ENCODE data around the gene HOXA2. TPM values are rescaled to one million over a fixed set of nuclear protein-coding genes. Genes with fewer than 3 reads are reported as not detected.
A peak's percentile ranks its signal among the peaks of the same experiment; 100 is the strongest.

HOXA2 gene
- total and polyA plus RNA-seq, 2 donors (not counting 1 experiment from before 2014, with no cell fraction given), result 1.3 to 2.6 TPM

DNA sequence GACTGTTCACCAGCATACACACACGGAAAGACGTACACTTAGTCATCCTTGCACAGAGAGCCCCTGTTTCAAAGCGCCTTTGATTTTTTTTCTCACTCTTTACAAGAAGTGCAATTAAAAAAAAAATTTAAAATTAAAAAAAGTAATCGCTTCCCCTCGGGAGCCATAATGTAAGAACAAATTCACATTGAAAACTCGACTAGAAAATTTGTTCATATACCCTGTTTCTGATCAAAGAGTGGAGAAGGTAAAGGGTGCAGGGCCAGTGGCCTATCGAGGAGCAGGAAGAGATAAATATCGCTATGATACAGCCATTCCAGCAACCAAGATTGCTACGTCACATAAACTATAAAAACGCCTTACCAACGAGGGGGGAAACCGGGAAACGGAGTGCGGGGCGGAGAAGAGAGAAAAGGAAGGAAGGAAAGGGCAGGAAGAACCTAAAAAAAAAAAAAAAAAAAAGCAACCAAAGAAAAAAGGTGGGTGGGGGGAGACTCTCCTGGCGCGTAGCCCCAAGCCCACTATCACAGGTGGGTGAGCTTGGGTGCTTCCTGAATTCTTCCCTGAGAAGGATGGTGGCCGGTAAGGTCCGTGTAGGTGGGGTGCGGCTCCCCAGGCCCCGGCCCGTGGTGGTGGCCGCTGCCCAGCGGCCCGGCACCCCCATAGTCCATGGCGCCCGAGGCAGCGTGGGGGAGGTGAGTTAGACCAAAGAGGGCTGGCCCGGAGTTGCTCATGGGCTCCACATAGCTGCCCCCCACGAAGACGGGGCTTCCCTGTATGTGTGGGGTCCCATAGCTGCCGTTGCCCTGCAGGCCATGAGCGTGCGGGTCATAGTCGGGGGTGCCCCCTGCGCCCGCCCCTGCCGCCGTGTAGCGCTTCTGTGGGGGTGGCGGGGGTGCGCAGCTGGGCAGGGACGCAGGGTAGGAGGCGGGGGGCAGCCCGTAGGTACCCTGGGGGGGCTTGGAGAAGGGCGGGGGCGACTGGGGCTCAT is 5.2 kb upstream of the HOXA2 start:
- H3K9ac ChIP-seq (ENCODE audit: insufficient read depth, low read length), result peak overlapping the region; percentile 76
- peak overlapping the region; percentile 89 for H3K4me2 ChIP-seq (ENCODE audit: extremely low read depth, insufficient read depth, low read length)
- H4K20me1 ChIP-seq (ENCODE audit: control insufficient read depth, extremely low read depth, insufficient read depth, low read length), result no peaks in the 10 kb centered on the region
- peaks cover 36% of the 10 kb centered on the region for H3K4me1 ChIP-seq (ENCODE audit: control insufficient read depth, extremely low read depth, insufficient read depth, low read length)
- no peaks in the 10 kb centered on the region for H3K36me3 ChIP-seq (ENCODE audit: control insufficient read depth, insufficient read depth, low read length)
- H3K79me2 ChIP-seq (ENCODE audit: control insufficient read depth, insufficient read depth, low read length), result peaks cover 64% of the 10 kb centered on the region
- no peaks in the 10 kb centered on the region for H3K27me3 ChIP-seq (ENCODE audit: control insufficient read depth, insufficient read depth, low read length)
- DNase-seq (ENCODE audit: low read depth in 2 of 2), result peak; percentile 74 to 80
- peak overlapping the region; percentile 46 to 92 (median 47) for H3K4me3 ChIP-seq (replicated peaks in 1 of 4; ENCODE audit: control extremely low read depth in 1 of 4, insufficient read depth in 1 of 4, low read depth in 3 of 4, low read length in 4 of 4)
- H2AFZ ChIP-seq (ENCODE audit: low read length), result no peak overlapping the region
- H3K9me3 ChIP-seq (ENCODE audit: control insufficient read depth, insufficient read depth, low read depth, low read length), result no peaks in the 10 kb centered on the region
- TF ChIP-seq, protein P1, sequence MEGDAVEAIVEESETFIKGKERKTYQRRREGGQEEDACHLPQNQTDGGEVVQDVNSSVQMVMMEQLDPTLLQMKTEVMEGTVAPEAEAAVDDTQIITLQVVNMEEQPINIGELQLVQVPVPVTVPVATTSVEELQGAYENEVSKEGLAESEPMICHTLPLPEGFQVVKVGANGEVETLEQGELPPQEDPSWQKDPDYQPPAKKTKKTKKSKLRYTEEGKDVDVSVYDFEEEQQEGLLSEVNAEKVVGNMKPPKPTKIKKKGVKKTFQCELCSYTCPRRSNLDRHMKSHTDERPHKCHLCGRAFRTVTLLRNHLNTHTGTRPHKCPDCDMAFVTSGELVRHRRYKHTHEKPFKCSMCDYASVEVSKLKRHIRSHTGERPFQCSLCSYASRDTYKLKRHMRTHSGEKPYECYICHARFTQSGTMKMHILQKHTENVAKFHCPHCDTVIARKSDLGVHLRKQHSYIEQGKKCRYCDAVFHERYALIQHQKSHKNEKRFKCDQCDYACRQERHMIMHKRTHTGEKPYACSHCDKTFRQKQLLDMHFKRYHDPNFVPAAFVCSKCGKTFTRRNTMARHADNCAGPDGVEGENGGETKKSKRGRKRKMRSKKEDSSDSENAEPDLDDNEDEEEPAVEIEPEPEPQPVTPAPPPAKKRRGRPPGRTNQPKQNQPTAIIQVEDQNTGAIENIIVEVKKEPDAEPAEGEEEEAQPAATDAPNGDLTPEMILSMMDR (conservative IDR thresholded peaks at IDR 0.05 in 1 of 2, IDR thresholded peaks at IDR 0.05 in 1 of 2; ENCODE audit: low read depth in 1 of 2, low read length in 2 of 2), result no peak
- TF ChIP-seq EZH2 (IDR thresholded peaks at IDR 0.05; ENCODE audit: low read length, missing control alignments), result no peak
- H3K27ac ChIP-seq (ENCODE audit: insufficient read depth, low read length), result peak overlapping the region; percentile 95

DNA sequence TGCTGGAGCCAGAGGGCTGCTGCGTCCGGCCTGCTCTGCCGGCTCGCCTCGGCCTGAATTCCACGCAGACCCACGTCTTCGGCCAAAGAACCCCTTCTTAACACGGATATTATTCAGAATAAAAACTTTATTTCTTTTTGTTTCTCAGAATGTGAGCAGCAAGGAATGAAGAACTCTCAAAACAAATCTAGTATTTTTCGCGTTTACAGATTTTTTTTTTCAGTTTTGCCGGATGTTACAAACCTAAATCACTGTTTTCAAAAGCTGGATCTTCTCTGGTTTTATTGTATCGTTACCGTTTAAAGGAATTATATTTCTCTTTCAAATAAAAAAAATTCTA is 4.4 kb upstream of the HOXA2 start:
- Histone ChIP-seq H3K4me3 (replicated peaks in 1 of 4; ENCODE audit: control extremely low read depth in 1 of 4, insufficient read depth in 1 of 4, low read depth in 3 of 4, low read length in 4 of 4) (peak overlapping the region; percentile 38 to 92 (median 43)), H3K27ac (ENCODE audit: insufficient read depth, low read length) (peak overlapping the region; percentile 95)

More for the DNA sequence above, 4.4 kb upstream of the HOXA2 start:
- H3K9me3 ChIP-seq (ENCODE audit: control insufficient read depth, insufficient read depth, low read depth, low read length), result no peaks in the 10 kb centered on the region
- no peak overlapping the region for H2AFZ ChIP-seq (ENCODE audit: low read length)
- no peak for DNase-seq (ENCODE audit: low read depth in 2 of 2)
- H3K4me2 ChIP-seq (ENCODE audit: extremely low read depth, insufficient read depth, low read length), result peak overlapping the region; percentile 76
- peaks cover 63% of the 10 kb centered on the region for H3K79me2 ChIP-seq (ENCODE audit: control insufficient read depth, insufficient read depth, low read length)
- no peaks in the 10 kb centered on the region for H4K20me1 ChIP-seq (ENCODE audit: control insufficient read depth, extremely low read depth, insufficient read depth, low read length)
- no peaks in the 10 kb centered on the region for H3K27me3 ChIP-seq (ENCODE audit: control insufficient read depth, insufficient read depth, low read length)
- TF ChIP-seq EZH2 (IDR thresholded peaks at IDR 0.05; ENCODE audit: low read length, missing control alignments), result no peak
- TF ChIP-seq, protein P1 (conservative IDR thresholded peaks at IDR 0.05 in 1 of 2, IDR thresholded peaks at IDR 0.05 in 1 of 2; ENCODE audit: low read depth in 1 of 2, low read length in 2 of 2), result no peak
- peaks cover 36% of the 10 kb centered on the region for H3K4me1 ChIP-seq (ENCODE audit: control insufficient read depth, extremely low read depth, insufficient read depth, low read length)
- H3K36me3 ChIP-seq (ENCODE audit: control insufficient read depth, insufficient read depth, low read length), result no peaks in the 10 kb centered on the region
- peak overlapping the region; percentile 67 for H3K9ac ChIP-seq (ENCODE audit: insufficient read depth, low read length)
